Amygdala (tissue), 56 donors: ENCODE measurements around the gene SYNRG.
"Not testable (repeated sequence)": the region's sequence is repeated elsewhere in the genome, so short reads cannot be mapped to it uniquely, and the experiment has no call there.

Experiments
- DNase-seq, 56 donors: peaks; one replicate each; lab custom pipeline; 2025; lab: John Stamatoyannopoulos, UW

Gene SYNRG

DNA sequence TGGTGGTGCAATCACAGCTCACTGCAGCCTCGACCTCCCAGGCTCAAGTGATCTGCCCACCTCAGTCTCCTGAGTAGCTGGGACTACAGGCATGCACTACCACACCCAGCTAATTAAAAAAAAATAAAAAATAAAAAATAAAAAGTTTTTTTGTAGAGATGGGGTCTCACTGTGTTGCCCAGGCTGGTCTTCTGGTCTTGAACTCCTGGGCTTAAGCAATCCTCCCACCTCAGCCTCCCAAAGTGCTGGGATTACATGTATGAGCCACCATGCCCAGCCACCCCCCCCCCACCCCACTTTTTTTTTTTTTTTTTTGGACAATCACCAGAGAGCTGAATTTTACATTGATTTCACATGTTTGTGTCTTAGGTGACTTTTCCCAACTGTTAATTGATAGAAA, 97.6 kb downstream of the SYNRG start:
- DNase-seq: not testable (repeated sequence)

DNA sequence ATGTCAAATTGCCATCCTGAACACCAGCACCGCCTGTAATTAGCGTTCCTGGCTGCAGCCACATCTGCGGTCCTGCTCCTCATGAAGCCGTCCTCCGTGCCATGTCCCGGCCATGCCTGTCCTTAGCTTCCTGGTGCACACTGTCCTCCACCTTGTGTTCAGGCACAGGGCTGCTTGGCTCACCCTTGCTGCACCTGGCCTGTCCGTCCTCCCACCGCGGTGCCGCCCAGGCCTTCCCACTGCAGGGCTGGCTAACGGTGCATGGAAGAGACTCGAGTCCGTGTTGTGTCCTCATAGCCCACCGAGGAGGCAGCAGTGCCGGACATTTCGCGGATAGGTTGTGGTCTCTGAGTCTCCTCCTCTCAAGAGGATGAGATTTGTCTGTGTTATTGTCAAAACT, 99.2 kb downstream of the SYNRG start:
- no peak for DNase-seq

DNA sequence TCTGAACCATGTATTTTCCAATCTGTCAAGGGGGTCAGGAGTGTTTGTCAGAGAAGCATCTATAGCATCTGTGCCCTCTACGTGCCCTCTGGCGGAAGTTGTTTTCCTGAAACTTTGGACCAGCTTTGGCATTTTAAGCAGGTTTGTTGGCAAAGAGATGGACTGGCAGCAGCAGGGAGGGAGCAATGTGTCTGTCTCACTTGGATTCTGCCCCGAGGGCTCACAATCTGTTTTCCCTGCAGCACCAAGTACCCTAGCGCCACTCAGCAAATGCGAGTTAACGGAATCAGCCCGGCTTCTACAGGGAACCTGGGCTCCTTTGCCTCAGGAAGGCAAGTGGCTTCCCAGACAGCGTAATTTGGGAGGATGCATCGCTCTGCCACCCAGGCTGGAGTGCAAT, 102.1 kb downstream of the SYNRG start:
- peak in 3 of 56 donors; percentile 10 to 44 (median 11) for DNase-seq

DNA sequence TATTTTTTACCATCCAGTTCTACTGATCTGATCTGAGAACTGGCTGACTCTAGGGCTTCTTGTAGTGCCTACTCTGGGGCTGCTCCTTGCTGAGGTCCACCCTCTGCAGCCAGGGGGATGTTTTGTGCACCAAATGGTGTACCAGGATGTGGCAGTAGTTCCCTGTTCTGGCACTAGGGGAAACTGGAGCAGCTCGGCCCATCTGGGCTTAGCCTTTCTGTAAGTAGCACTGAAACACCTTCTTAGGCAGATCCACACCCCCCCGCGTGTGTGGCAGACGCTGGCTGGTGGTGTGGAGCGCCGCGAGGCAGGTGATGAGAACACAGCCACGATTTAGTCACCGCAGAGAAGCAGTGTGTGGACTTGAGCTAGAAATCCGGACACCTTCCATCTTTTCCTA, 102.5 kb downstream of the SYNRG start:
- peak in 16 of 56 donors; percentile 12 to 55 (median 22) for DNase-seq

DNA sequence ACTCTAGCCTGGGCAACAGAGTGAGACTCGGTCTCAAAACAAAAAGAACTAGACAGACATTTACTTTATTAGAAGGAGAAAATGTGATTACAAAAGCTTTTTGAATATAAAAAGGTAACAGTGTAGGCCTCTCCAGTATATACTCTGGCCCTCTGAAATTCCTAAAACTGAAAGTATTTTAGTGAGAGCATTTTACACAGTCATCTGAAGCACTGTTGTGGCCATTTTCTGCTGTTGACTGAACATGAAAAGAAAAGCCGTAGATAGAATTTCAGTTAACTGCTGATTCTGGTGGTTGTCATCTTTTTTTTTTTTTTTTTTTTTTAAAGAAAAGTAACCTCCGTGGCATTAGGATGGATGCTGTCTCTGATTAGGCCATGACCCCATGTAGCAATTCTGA, 103.9 kb downstream of the SYNRG start:
- DNase-seq: no peak

DNA sequence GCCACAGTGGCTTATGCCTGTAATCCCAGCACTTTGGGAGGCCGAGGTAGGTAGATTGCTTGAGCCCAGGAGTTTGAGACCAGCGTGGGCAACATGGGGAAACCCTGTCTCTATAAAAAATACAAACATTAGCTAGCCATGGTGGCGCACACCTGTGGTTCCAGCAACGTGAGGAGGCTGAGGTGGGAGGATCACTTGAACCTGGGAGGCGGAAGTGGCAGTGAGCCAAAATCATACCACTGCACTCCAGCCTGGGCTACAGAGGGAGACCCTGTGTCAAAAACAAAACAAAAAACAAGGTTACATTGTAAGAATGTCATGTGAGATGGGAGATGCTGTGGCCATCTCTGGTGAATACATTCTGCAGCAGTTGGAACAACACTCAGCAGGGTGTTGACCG, 106.1 kb downstream of the SYNRG start:
- no peak for DNase-seq

DNA sequence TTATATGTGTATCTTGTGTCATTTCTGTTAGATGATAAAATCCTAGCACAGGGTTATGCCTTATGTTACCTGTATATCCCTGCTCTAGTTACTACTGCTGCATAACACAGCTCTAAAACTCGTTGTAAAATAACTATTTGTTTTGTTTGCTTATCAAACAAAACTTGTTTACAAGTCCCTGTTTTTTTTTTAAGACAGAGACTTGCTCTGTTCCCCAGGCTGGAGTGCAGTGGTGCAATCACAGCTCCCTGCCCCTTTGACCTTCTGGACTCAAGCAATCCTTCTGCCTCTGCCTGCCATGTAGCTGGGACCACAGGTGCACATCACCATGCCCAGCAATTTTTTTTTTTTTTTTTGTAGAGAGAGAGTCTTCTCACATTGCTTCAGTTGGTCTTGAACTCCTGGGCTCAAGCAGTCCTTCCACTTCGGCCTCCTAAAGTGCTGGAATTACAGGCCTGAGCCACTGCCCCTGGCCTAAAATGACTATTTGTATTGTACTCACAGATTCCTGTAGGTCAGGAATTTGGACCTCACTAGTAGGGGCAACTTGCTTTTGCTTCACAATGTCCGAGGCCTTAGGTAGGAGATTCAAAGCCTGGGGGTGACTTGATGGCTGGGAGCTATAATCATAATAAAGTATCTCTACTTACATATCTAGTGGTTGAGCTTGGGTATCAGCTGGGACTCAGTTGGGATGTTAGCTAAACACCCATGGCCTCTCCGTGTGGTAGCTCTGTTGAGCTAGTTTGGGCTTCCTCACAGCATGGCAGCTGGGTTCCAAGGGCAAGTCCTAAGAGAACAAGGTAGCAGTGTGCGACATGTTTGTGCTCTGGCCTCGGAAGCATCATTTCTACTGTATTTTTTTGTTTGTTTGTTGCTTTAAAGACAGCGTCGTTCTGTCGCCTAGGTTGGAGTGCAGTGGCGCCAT, 106.9 kb downstream of the SYNRG start:
- DNase-seq: no peak

DNA sequence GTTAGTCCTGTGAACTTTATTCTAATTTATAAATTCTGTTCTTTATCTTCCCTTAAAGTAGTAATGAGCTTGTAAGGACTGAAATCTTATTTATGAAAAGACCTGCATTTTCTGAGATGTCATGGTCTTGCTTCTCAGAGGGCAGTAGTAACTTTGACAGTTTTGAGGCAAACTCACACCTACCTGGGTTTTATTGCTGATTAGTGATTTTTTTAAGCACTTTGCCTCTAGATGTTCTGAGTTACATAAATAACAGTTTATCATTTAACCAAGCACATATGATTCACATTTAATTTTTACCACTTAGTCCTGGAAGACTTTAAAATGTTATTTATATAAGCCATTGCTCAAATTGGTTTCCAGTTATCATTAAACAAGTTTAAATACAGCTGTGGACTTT, 108.8 kb downstream of the SYNRG start:
- DNase-seq: no peak

DNA sequence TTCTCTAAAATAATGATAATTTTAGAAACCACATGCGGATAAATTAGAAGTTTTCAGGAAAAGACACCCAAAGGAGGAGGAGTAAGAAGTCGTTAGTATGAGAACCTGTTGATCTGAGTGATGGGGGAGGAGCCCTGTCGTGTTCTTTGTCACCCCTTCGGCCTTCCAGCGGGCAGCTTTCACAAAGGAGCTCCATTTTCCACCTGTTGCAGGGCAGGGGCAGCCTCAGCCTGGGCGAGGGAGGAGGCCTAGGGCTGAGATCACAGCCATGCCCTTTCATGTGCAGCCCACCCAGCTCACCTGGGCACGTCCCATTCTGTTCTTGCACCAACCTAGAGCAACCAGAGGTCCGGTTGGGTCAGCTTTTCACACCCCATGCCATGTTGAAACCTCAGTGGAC, 114.2 kb downstream of the SYNRG start:
- no peak for DNase-seq

DNA sequence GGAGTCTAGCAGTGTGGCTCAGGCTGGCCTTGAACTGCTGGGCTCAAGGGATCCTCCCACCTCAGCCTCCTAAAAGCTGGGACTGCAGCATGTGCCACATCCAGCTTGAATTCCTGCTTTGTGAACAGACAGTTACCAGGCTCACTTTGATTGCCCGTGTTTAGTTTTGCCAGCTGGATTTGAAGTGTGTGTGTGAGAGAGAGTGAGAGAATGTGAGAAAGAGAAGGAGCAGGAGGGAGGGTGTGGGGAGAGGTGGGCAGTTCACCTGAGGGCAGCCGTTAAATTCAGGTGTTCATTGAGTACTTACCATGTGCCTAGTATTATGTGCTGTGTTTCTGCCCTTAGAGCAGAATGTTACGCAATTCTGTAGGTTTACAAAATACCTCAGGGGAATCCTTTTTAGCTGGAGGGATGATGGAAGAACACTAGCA, 114.8 kb downstream of the SYNRG start:
- no peak for DNase-seq

DNA sequence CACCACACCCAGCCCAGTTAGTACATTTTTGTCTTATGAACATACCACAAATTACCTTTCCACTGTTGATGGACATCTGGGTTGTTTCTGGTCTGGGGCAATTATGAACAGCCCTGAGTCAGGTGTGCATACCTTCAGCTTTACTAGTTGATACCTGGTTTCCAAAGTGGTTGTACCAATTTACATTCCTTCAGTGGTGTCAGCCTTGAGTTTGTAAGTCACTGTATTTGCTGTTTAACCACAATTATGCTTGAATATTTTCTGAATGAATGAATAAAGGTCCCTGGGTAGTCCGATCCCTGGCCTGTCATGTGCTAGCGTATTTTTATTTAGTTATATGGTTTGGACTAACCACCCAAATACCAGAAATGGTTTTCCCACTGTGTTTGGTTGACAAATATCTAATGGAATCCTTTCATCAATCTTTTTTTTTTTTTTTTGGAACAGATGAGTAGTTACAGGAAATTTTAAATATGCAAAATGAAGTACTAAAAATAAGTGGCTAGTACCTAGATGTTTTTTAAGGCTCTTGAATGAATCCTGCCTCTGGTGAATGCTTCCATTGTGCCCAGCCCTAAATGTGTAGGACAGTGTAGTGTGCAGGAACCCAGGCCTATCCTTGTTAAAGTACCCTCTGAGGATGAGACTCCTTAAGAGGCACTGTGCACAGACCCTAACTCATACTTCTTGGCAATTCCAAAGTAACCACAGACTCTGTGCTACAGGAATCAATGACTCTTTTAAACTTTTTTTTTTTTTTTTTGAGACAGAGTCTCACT, 115.8 kb downstream of the SYNRG start:
- no peak for DNase-seq

DNA sequence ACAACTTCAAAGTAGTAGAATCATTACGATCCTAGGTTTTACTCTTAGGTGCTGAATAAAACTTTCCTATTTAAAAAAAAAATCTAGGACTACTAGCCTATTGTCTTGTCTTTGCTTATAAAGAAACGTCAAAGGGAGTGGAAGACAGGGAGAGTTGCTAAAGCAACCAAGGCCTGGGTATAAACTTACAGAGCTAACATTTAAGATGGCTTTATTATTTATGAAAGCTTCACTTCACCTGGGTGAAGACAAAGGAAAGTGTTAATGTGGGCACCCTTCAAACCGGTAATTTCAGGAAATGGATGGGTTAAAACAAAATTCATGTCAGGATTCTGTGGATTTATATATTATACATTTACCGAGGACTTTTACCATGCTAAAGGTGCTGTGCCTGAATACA, 117.1 kb downstream of the SYNRG start:
- DNase-seq: no peak

DNA sequence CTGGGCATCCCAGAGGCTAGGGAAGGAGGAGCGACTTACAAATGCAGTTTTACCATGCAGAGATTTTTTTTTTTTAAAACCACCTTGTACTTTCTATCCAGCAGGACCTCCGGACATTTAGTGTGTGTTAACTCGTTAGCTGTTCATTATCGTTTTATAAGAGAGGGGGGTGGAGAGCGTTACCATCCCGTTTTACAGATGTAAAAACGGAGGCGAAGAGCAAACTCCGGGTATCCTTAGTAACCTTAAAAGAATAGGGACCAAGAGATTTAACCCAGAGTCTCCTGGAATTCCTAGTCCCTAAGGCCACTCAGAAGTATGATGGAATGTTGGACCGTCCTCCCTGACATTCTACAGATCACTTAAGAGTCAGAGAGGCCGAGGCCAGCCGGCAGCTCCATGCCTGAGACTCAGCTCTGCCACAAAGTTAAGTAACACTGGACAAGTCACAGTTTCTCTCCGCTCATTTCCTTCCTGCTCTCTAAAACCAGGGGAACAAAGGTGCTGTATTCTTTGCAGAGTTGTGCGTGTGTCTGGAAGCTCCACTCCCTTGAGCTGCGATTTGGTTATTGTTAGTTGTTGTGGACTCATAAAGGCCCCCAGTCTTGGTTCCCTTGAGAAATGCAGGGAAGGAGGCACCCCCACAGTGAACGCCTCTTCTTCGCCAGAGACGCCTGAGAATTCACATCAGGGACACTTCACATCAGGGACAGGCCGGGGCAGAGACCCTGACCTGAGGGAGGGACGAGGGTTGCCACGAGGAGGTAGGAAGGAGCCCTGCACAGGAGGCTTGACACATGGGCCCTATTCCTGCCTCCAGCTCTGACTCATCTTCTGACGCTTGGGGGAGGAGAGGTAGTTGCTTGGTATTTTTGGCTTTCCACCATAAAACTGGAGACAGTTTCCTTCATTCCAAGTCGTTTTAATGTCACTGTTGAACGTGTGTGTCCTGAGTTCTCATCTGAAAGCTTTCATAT, 118.3 kb downstream of the SYNRG start:
- peak in 8 of 56 donors; percentile 12 to 47 (median 18) for DNase-seq

DNA sequence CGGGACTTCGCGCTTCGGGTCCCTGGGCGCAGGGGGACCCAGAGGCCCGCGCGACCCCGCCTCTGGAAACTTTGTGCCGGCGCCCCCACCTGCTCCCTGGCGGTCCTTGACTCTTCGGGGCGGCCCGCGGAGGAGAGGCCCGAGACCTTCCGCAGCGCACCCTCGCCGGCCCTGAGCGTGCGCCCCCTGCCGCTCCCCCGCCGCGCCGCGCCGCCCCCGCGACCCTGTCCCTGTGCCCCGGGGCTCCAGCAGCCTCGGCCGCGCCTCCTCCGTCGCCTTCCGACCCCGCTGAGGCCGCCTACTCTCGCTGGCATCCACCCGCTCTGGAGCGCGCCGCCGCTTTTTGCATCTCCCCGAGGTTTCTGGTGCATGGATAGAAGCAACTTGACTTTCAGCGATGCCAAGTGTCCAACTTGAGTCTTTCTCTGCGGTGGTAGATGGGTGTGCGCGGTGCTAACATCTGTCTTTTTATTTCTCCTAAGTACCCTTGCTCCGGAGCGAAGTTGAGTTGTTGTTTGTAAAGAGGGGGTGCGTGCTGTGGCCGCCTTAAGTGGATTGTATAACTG, 119.1 kb downstream of the SYNRG start:
- peak in 26 of 56 donors; percentile 17 to 72 (median 50) for DNase-seq

DNA sequence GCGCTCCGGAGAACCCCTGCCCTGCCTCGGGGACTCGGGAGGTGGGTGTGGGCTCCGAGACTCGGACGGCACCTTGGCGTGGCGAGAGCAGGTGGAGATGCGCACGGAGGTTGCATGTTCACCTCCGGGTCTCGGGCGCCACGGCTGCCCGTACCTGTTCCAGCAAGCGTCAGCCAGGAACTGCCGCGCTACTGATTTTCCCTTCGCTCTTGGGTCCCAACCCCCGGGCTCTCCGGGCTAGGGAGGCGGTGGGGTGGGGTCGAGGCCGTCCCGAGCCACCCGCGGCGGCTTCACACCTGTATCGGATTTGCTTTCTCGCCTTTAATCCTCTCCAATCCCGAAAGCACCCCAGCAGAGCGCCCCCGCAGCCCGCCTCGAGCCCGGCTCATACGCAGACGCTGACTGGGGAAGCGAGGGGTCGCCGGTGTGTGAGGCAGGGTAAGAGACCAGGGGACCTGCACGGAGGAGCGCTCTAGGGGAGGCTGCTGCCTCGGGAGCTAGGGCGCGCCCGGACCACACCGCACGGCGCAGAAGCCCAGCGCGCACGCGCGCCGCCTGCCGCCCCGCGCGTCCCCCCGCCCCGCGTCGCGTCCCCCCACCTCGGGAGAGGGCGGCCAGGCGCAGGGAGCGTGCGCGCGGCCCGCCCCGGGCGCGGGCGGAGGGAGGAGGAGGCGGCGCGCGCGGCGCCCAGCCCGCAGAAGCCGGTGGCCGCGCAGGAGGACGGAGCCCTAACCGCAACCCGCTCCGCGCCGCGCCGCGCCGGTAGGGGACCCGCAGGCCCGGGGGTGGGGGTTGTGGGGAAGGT, 119.8 kb downstream of the SYNRG start, which contains the start of gene DUSP14:
DUSP14 (plus strand) TSS at position 695 of the 805 bp plus-strand sequence. CDS start 22,382 bp downstream, outside the sequence.
- DNase-seq: peak in 48 of 56 donors; percentile 20 to 87 (median 62)

DNA sequence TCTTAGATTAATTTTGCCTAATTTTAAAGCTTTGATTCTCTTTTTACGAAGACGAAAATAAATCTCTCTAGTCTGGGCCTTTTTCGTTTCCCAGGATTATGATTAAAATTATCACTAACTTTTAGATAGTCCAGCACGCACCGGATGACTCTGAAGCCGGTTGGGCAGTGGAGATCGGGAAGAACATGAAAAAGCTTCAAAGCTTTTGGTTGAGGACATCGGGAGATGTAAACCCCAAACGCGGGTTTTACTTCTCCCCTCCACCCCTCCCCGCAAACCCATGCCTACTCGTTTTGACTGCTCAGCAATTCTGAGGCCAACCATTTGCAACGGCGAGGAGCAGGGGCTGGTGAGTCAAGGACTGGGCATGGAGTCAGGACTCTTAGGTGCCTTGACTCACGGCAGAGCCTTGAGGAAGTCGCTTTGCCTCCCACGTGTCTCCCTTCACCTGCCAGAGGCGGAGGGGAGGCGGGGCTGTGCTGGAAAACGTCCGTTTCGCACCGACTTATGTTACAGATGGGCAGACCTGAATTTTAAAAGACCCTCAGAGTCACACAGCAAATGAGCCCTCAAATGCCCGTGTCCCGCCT, 120.5 kb downstream of the SYNRG start:
- DNase-seq: peak in 28 of 56 donors; percentile 10 to 56 (median 31)

DNA sequence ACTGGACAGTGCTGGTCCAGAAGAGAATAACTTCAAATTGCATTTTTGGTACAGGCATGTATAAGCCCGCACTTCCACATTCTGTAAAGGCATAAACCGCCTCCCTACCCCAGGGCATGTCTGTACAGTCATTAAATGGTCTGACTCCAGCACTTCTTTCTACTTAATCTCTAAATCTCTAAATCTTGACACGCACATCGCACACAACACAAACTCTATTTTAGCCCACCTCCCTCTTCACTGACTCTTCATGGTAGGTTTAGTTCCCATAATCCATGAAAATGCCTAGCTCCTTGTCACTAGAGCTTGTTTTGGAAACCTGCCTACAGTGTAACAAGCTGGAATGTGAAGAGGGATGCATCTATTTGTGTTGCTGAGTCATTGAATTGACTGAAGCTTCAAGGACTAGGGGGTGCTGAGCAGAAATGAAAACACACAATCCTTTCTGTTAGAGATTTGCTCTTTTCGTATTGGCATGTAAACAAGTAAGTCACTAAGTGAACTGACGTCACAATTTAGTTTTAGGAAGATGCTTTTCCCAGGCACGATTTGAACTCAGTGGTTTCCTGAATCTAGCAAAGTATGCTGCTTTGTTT, 121.1 kb downstream of the SYNRG start:
- DNase-seq: peak in 5 of 56 donors; percentile 9 to 37 (median 22)

DNA sequence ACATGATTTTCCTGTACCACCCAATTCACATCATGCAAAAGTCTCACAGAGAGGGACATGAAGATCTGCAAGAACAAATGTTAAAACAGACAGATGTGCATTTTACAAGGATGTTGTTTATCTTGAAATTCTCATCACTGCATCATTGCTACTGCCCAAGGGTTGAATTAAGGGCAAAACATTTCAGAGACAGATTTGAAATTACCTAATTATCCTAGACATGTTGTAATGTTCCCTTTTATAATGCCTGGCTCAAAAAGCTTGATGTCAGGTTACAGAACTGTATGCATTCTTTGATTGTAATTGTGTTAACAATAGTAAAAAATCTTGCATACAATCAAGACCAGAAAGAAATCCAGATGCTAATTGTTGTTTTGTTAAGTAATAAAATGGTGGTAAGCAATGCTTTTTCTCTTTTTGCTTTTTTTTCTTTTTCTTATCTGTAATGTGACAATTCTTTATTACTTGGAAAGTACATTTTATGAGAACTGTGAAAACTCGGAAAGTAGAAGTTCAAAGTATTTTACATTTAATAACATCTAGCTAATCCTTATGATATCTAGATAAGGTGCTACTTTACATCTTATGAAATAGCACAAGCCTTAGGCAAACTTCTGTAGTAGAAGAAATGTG, 123.2 kb downstream of the SYNRG start:
- DNase-seq: no peak
